UCSD-AML1 (cell line): Measurements from ENCODE around the gene CEP57L1.

Experiments
- DNase-seq: peaks from one replicate; lab custom pipeline; 2025; ENCODE audit not compliant: unreplicated experiment; lab: John Stamatoyannopoulos, UW

The CEP57L1 gene

GRCh38 chr6:109095036-109095834 lies at the start of gene CEP57L1:
Gene CEP57L1, plus strand, starts transcription at chr6:109095507. Its CDS starts 49,715 bp downstream, at chr6:109145222.
- DNase-seq, result peak; percentile 92

- no peak for DNase-seq
Observed at GRCh38 chr6:109048176-109048575, 47.1 kb upstream of the CEP57L1 start.

- DNase-seq, result no peak
Observed at GRCh38 chr6:109048670-109049415, 46.5 kb upstream of the CEP57L1 start.

- DNase-seq, result no peak
Observed at GRCh38 chr6:109050012-109050411, 45.3 kb upstream of the CEP57L1 start.

- no peak for DNase-seq
Observed at GRCh38 chr6:109050447-109051102, 44.7 kb upstream of the CEP57L1 start.

GRCh38 chr6:109051301-109052017 lies 43.8 kb upstream of the CEP57L1 start:
- DNase-seq, result no peak

GRCh38 chr6:109052018-109052651 lies 43.2 kb upstream of the CEP57L1 start:
- DNase-seq, result no peak

GRCh38 chr6:109052852-109053251 lies 42.5 kb upstream of the CEP57L1 start:
- no peak for DNase-seq

GRCh38 chr6:109053336-109053735 lies 42.0 kb upstream of the CEP57L1 start:
- no peak for DNase-seq

GRCh38 chr6:109055771-109056235 lies 39.5 kb upstream of the CEP57L1 start:
- no peak for DNase-seq

GRCh38 chr6:109056661-109057060 lies 38.6 kb upstream of the CEP57L1 start:
- DNase-seq, result no peak

GRCh38 chr6:109058620-109059019 lies 36.7 kb upstream of the CEP57L1 start:
- no peak for DNase-seq

- no peak for DNase-seq
Observed at GRCh38 chr6:109059153-109059552, 36.2 kb upstream of the CEP57L1 start.

GRCh38 chr6:109059571-109060021 lies 35.7 kb upstream of the CEP57L1 start:
- DNase-seq, result no peak

- DNase-seq, result no peak
Observed at GRCh38 chr6:109060571-109060970, 34.7 kb upstream of the CEP57L1 start.

GRCh38 chr6:109062216-109062615 lies 33.1 kb upstream of the CEP57L1 start:
- no peak for DNase-seq

- DNase-seq, result no peak
Observed at GRCh38 chr6:109062767-109063352, 32.4 kb upstream of the CEP57L1 start.

GRCh38 chr6:109069746-109070145 lies 25.6 kb upstream of the CEP57L1 start:
- DNase-seq, result no peak

- DNase-seq, result no peak
Observed at GRCh38 chr6:109071125-109071917, 24.0 kb upstream of the CEP57L1 start.
